SK-N-MC (cell line): ENCODE measurements around the gene XIRP1.

Source experiments
- EZH2 ChIP-seq: fragments of 200-600 bp; sonication (generic); IDR thresholded peaks from one replicate; pipeline ENCODE4 v1.6.1; 2017; ENCODE audit warnings: antibody characterized with exemption
- POLR2AphosphoS5 ChIP-seq: IDR thresholded peaks from 2 replicates; pipeline ENCODE4 v1.6.1; 2012; ENCODE audit warnings: mild to moderate bottlenecking, low read depth, low read length, borderline replicate concordance

- no peak for TF ChIP-seq EZH2
- TF ChIP-seq POLR2AphosphoS5, result no peak
Measured at GRCh38 chr3:39185326-39185958, 7.0 kb downstream of the XIRP1 start.
